HG03558 (cell line): ENCODE data around the gene PHAF1.
A peak's percentile ranks its signal among the peaks of the same experiment; 100 is the strongest.

Experiments used
- ATAC-seq: cut with Tn5 transposase; IDR thresholded peaks from one replicate; pipeline ENCODE4 v1.9.1; 2021; ENCODE audit warnings: moderate number of reproducible peaks; ENCODE audit not compliant: unreplicated experiment; ENCODE audit errors: extremely low read depth

The PHAF1 gene

GRCh38 chr16:67191411-67191994 is 81.8 kb downstream of the PHAF1 start:
- no peak for ATAC-seq

- peak; percentile 66 for ATAC-seq
Observed at GRCh38 chr16:67191995-67192681, 82.4 kb downstream of the PHAF1 start, which contains the start of gene E2F4. Gene E2F4 (plus strand): TSS chr16:67192155. CDS start chr16:67192228, 73 bp downstream.

GRCh38 chr16:67192781-67193361 is 83.1 kb downstream of the PHAF1 start:
- ATAC-seq, result no peak

GRCh38 chr16:67193536-67193935 is 83.8 kb downstream of the PHAF1 start:
- no peak for ATAC-seq

GRCh38 chr16:67194260-67194659 is 84.5 kb downstream of the PHAF1 start:
- ATAC-seq, result no peak

GRCh38 chr16:67195676-67196075 is 85.9 kb downstream of the PHAF1 start:
- no peak for ATAC-seq

- no peak for ATAC-seq
Observed at GRCh38 chr16:67196881-67197280, 87.1 kb downstream of the PHAF1 start.

- no peak for ATAC-seq
Observed at GRCh38 chr16:67197704-67198103, 88.0 kb downstream of the PHAF1 start.
